Progenitor cell of endocrine pancreas (in vitro differentiated cells): ENCODE data around the gene PTGIS. TPM values are rescaled to one million over a fixed set of nuclear protein-coding genes. Genes with fewer than 3 reads are reported as not detected.

Experiments used
- DNase-seq: peaks from one replicate; pipeline ENCODE4 v3.0.0; 2021; ENCODE audit warnings: low spot score; ENCODE audit not compliant: unreplicated experiment
- H3K27ac Mint-ChIP-seq: 2 replicates; pipeline ENCODE4 v1.8.0; 2021; ENCODE audit warnings: mild to moderate bottlenecking, moderate library complexity, mixed read lengths
- H3K27me3 Mint-ChIP-seq: 2 replicates; pipeline ENCODE4 v1.8.0; 2021; ENCODE audit warnings: mixed read lengths
- H3K36me3 Mint-ChIP-seq: 2 replicates; pipeline ENCODE4 v1.8.0; 2022; ENCODE audit warnings: mixed read lengths; ENCODE audit not compliant: insufficient read depth
- H3K4me1 Mint-ChIP-seq: 2 replicates; pipeline ENCODE4 v1.8.0; 2021; ENCODE audit warnings: low read depth, mixed read lengths
- H3K4me3 Mint-ChIP-seq: 2 replicates; pipeline ENCODE4 v1.8.0; 2021; ENCODE audit warnings: low read depth, mild to moderate bottlenecking, moderate library complexity, mixed read lengths
- H3K9me3 Mint-ChIP-seq: 2 replicates; pipeline ENCODE4 v1.8.0; 2021; ENCODE audit warnings: low read depth, mixed read lengths
- CTCF ChIP-seq: fragments of 200-600 bp; sonication (generic); IDR thresholded peaks from one replicate; pipeline ENCODE4 v1.5.0; 2021; ENCODE audit warnings: antibody characterized with exemption, mild to moderate bottlenecking; ENCODE audit not compliant: unreplicated experiment
- total RNA-seq: library from RNA; stranded (reverse); gene quantifications from 2 replicates; pipeline ENCODE4 v1.2.1, GENCODE V29; 2021

Gene PTGIS
- total RNA-seq, 1 donor from 2014 or later, result 19.3 TPM

GRCh38 chr20:49516916-49517804, 50.8 kb downstream of the PTGIS start:
- Mint-ChIP-seq H3K4me1 (peaks cover 1% of the 10 kb centered on the region), H3K27ac (no peak overlapping the region), H3K27me3 (no peaks in the 10 kb centered on the region), H3K9me3 (no peaks in the 10 kb centered on the region), H3K4me3 (no peak overlapping the region), H3K36me3 (peaks cover 6% of the 10 kb centered on the region)
- no peak for TF ChIP-seq CTCF
- DNase-seq, result no peak

GRCh38 chr20:49515586-49515985, 52.4 kb downstream of the PTGIS start:
- TF ChIP-seq CTCF, result no peak
- H3K27ac Mint-ChIP-seq, result no peak overlapping the region
- no peaks in the 10 kb centered on the region for H3K9me3 Mint-ChIP-seq
- peaks cover 4% of the 10 kb centered on the region for H3K36me3 Mint-ChIP-seq
- DNase-seq, result no peak
- no peaks in the 10 kb centered on the region for H3K27me3 Mint-ChIP-seq
- no peak overlapping the region for H3K4me3 Mint-ChIP-seq
- peaks cover 1% of the 10 kb centered on the region for H3K4me1 Mint-ChIP-seq

GRCh38 chr20:49513517-49513916, 54.4 kb downstream of the PTGIS start:
- Mint-ChIP-seq H3K36me3 (peaks cover 4% of the 10 kb centered on the region), H3K4me3 (no peak overlapping the region), H3K27ac (no peak overlapping the region), H3K9me3 (no peaks in the 10 kb centered on the region), H3K4me1 (peaks cover 1% of the 10 kb centered on the region), H3K27me3 (no peaks in the 10 kb centered on the region)
- no peak for TF ChIP-seq CTCF
- no peak for DNase-seq

- no peaks in the 10 kb centered on the region for H3K9me3 Mint-ChIP-seq
These were observed 54.9 kb downstream of the PTGIS start for GRCh38 chr20:49513009-49513408.

More at GRCh38 chr20:49513009-49513408, 54.9 kb downstream of the PTGIS start:
- H3K27ac Mint-ChIP-seq, result no peak overlapping the region
- no peak for TF ChIP-seq CTCF
- no peak for DNase-seq
- H3K4me1 Mint-ChIP-seq, result peaks cover 1% of the 10 kb centered on the region
- H3K27me3 Mint-ChIP-seq, result no peaks in the 10 kb centered on the region
- no peak overlapping the region for H3K4me3 Mint-ChIP-seq
- peaks cover 4% of the 10 kb centered on the region for H3K36me3 Mint-ChIP-seq
